Parathyroid adenoma (tissue), 2 donors: ENCODE results near the gene BRWD1.

Source experiments
- H2AFZ ChIP-seq: fragments of 300-600 bp; sonication (generic); one replicate; pipeline ENCODE4 v1.7.0; 2017; ENCODE audit warnings: antibody characterized with exemption, mild to moderate bottlenecking
- H3K27ac ChIP-seq: fragments of 300-600 bp; sonication (generic); one replicate; pipeline ENCODE4 v1.7.0; 2017
- H3K27me3 ChIP-seq: fragments of 300-600 bp; sonication (generic); one replicate; pipeline ENCODE4 v1.7.0; 2017; ENCODE audit warnings: low read length; ENCODE audit not compliant: control insufficient read depth, insufficient read depth
- H3K36me3 ChIP-seq: fragments of 300-600 bp; sonication (generic); one replicate; pipeline ENCODE4 v1.7.0; 2017; ENCODE audit warnings: low read length; ENCODE audit not compliant: control insufficient read depth, insufficient read depth
- H3K4me1 ChIP-seq: fragments of 300-600 bp; sonication (generic); one replicate; pipeline ENCODE4 v1.7.0; 2017; ENCODE audit warnings: control low read depth
- H3K4me2 ChIP-seq: fragments of 300-600 bp; sonication (generic); one replicate; pipeline ENCODE4 v1.7.0; 2017; ENCODE audit warnings: low read length
- H3K4me3 ChIP-seq: fragments of 300-600 bp; sonication (generic); one replicate; pipeline ENCODE4 v1.7.0; 2017; ENCODE audit warnings: low read depth, low read length
- H3K79me2 ChIP-seq: fragments of 300-600 bp; sonication (generic); one replicate; pipeline ENCODE4 v1.7.0; 2017; ENCODE audit warnings: control low read depth
- H3K9ac ChIP-seq: fragments of 300-600 bp; sonication (generic); one replicate; pipeline ENCODE4 v1.7.0; 2017; ENCODE audit warnings: mild to moderate bottlenecking
- H3K9me3 ChIP-seq: fragments of 300-600 bp; sonication (generic); one replicate; pipeline ENCODE4 v1.7.0; 2017; ENCODE audit warnings: low read length; ENCODE audit not compliant: control insufficient read depth
- CTCF ChIP-seq: fragments of 300-600 bp; sonication (generic); IDR thresholded peaks from one replicate; pipeline ENCODE4 v1.7.0; 2017; ENCODE audit warnings: antibody characterized with exemption, mild to moderate bottlenecking
- donor health status: primary hyperparathyroidism.

The BRWD1 gene

GRCh38 chr21:39216290-39216689 lies 97.1 kb downstream of the BRWD1 start:
- no peak overlapping the region for H3K9ac ChIP-seq
- no peaks in the 10 kb centered on the region for H3K9me3 ChIP-seq
- no peaks in the 10 kb centered on the region for H3K79me2 ChIP-seq
- H3K27me3 ChIP-seq: no peaks in the 10 kb centered on the region
- no peak overlapping the region for H2AFZ ChIP-seq
- no peak overlapping the region for H3K4me2 ChIP-seq
- no peaks in the 10 kb centered on the region for H3K4me1 ChIP-seq
- no peak overlapping the region for H3K4me3 ChIP-seq
- H3K27ac ChIP-seq: no peak overlapping the region
- no peaks in the 10 kb centered on the region for H3K36me3 ChIP-seq
- TF ChIP-seq CTCF: no peak

- Histone ChIP-seq H3K4me2 (no peak overlapping the region), H3K27ac (no peak overlapping the region), H3K36me3 (no peaks in the 10 kb centered on the region), H3K4me1 (no peaks in the 10 kb centered on the region), H2AFZ (no peak overlapping the region), H3K4me3 (no peak overlapping the region), H3K9ac (no peak overlapping the region), H3K27me3 (no peaks in the 10 kb centered on the region), H3K9me3 (no peaks in the 10 kb centered on the region), H3K79me2 (no peaks in the 10 kb centered on the region)
- no peak for TF ChIP-seq CTCF
Observed at GRCh38 chr21:39215078-39215477, 98.4 kb downstream of the BRWD1 start.

- no peak overlapping the region for H2AFZ ChIP-seq
- no peaks in the 10 kb centered on the region for H3K27me3 ChIP-seq
- no peaks in the 10 kb centered on the region for H3K79me2 ChIP-seq
- no peak for TF ChIP-seq CTCF
- no peaks in the 10 kb centered on the region for H3K36me3 ChIP-seq
- H3K9ac ChIP-seq: no peak overlapping the region
- no peaks in the 10 kb centered on the region for H3K9me3 ChIP-seq
- H3K4me3 ChIP-seq: no peak overlapping the region
- H3K4me2 ChIP-seq: no peak overlapping the region
- H3K4me1 ChIP-seq: no peaks in the 10 kb centered on the region
- no peak overlapping the region for H3K27ac ChIP-seq
Observed at GRCh38 chr21:39209334-39209688, 104.1 kb downstream of the BRWD1 start.

- H2AFZ ChIP-seq: no peak overlapping the region
- H3K27ac ChIP-seq: no peak overlapping the region
- peak overlapping the region; percentile 28 for H3K4me2 ChIP-seq
- no peaks in the 10 kb centered on the region for H3K27me3 ChIP-seq
- no peak overlapping the region for H3K9ac ChIP-seq
- H3K9me3 ChIP-seq: no peaks in the 10 kb centered on the region
- no peaks in the 10 kb centered on the region for H3K36me3 ChIP-seq
- TF ChIP-seq CTCF: no peak
- no peak overlapping the region for H3K4me3 ChIP-seq
- no peaks in the 10 kb centered on the region for H3K79me2 ChIP-seq
- no peaks in the 10 kb centered on the region for H3K4me1 ChIP-seq
Observed at GRCh38 chr21:39208624-39209333, 104.7 kb downstream of the BRWD1 start.

- no peak overlapping the region for H3K4me2 ChIP-seq
- H3K27me3 ChIP-seq: no peaks in the 10 kb centered on the region
- no peaks in the 10 kb centered on the region for H3K79me2 ChIP-seq
- H3K27ac ChIP-seq: no peak overlapping the region
- H3K4me3 ChIP-seq: no peak overlapping the region
- H2AFZ ChIP-seq: no peak overlapping the region
- H3K4me1 ChIP-seq: no peaks in the 10 kb centered on the region
- no peaks in the 10 kb centered on the region for H3K36me3 ChIP-seq
- no peak for TF ChIP-seq CTCF
- no peaks in the 10 kb centered on the region for H3K9me3 ChIP-seq
- no peak overlapping the region for H3K9ac ChIP-seq
Observed at GRCh38 chr21:39204134-39204533, 109.3 kb downstream of the BRWD1 start.
